NB4 (cell line): ENCODE measurements around the gene ANKAR.
"Not testable (repeated sequence)": the region's sequence is repeated elsewhere in the genome, so short reads cannot be mapped to it uniquely, and the experiment has no call there.

Source experiments
- DNase-seq: peaks from one replicate; pipeline ENCODE4 v3.0.0; 2010; ENCODE audit warnings: low read depth
- H3K4me3 ChIP-seq: one replicate; pipeline ENCODE4 v1.5.1; 2011; ENCODE audit warnings: mild to moderate bottlenecking, low read depth, low read length, moderate library complexity
- MYC ChIP-seq: IDR thresholded peaks from 2 replicates; pipeline ENCODE4 v1.6.1; 2011; ENCODE audit warnings: low read depth, low read length
- POLR2A ChIP-seq: IDR thresholded peaks from 2 replicates; pipeline ENCODE4 v1.6.1; 2011; ENCODE audit warnings: mild to moderate bottlenecking; ENCODE audit not compliant: insufficient read length; ENCODE audit errors: extremely low read depth
- TF ChIP-seq, protein P1 (sequence below): IDR thresholded peaks from 2 replicates; pipeline ENCODE4 v1.6.1; 2011; ENCODE audit warnings: low read depth, low read length
- TF ChIP-seq, protein P2 (sequence below): IDR thresholded peaks from one replicate; pipeline ENCODE4 v1.5.1; 2012; ENCODE audit warnings: low read depth, low read length

ANKAR gene

GRCh38 chr2:189679226-189679625 is 4.8 kb downstream of the ANKAR start:
- no peak overlapping the region for H3K4me3 ChIP-seq
- DNase-seq = no peak
- TF ChIP-seq, protein P1, sequence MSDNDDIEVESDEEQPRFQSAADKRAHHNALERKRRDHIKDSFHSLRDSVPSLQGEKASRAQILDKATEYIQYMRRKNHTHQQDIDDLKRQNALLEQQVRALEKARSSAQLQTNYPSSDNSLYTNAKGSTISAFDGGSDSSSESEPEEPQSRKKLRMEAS = no peak
- no peak for TF ChIP-seq MYC
- no peak for TF ChIP-seq POLR2A
- TF ChIP-seq, protein P2, sequence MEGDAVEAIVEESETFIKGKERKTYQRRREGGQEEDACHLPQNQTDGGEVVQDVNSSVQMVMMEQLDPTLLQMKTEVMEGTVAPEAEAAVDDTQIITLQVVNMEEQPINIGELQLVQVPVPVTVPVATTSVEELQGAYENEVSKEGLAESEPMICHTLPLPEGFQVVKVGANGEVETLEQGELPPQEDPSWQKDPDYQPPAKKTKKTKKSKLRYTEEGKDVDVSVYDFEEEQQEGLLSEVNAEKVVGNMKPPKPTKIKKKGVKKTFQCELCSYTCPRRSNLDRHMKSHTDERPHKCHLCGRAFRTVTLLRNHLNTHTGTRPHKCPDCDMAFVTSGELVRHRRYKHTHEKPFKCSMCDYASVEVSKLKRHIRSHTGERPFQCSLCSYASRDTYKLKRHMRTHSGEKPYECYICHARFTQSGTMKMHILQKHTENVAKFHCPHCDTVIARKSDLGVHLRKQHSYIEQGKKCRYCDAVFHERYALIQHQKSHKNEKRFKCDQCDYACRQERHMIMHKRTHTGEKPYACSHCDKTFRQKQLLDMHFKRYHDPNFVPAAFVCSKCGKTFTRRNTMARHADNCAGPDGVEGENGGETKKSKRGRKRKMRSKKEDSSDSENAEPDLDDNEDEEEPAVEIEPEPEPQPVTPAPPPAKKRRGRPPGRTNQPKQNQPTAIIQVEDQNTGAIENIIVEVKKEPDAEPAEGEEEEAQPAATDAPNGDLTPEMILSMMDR = no peak

GRCh38 chr2:189681203-189681602 is 6.7 kb downstream of the ANKAR start:
- no peak overlapping the region for H3K4me3 ChIP-seq
- DNase-seq = no peak
- TF ChIP-seq, protein P1 = no peak
- TF ChIP-seq MYC = no peak

DNA sequence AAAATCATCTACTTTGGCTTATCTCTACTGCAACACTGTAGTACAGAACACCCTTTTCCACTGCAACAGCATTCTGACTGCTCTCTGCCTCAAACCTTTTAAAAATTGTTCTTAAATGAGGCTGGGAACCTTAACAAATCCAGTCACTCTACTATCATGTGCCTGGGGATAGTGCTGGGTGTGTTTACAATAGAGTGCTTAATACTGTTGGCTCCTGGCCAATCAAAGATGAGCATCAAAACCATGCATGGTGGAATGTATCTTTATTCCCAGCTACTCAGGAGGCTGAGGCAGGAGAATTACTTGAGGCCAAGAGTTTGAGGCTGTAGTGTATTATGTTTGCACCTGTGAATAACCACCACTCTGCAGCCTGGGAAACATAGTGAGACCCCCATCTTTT is 7.4 kb downstream of the ANKAR start:
- no peak for DNase-seq
- no peak overlapping the region for H3K4me3 ChIP-seq
- TF ChIP-seq, protein P2 = no peak
- TF ChIP-seq POLR2A = no peak
- TF ChIP-seq, protein P1 = no peak
- no peak for TF ChIP-seq MYC

- no peak for DNase-seq
- H3K4me3 ChIP-seq = no peak overlapping the region
- no peak for TF ChIP-seq POLR2A
- no peak for TF ChIP-seq MYC
- TF ChIP-seq, protein P2 = no peak
Measured at GRCh38 chr2:189683348-189683747, 8.9 kb downstream of the ANKAR start.

DNA sequence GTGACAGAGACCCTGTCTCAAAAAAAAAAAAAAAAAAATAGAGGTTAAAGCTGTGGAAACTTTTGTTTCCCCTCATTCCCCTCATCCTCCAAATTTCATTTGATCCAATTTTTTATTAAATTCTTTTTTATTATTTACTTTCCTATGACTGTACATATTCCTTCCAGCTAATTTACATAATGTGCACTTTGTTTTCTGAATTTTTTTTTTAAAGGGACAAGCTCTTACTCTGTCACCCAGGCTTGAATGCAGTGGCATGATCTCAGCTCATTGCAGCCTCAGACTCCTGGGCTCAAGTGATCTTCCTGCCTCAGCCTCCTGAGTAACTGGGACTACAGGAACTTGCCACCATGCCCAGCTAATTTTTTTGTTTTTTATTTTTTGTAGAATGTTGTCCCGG is 10.3 kb downstream of the ANKAR start:
- H3K4me3 ChIP-seq = no peak overlapping the region
- TF ChIP-seq POLR2A (no peak), MYC (no peak)
- TF ChIP-seq, protein P1 = no peak
- TF ChIP-seq, protein P2 = no peak
- DNase-seq = no peak

- TF ChIP-seq, protein P2 = no peak
- TF ChIP-seq, protein P1 = no peak
- no peak overlapping the region for H3K4me3 ChIP-seq
- DNase-seq = peak; percentile 46
Measured at GRCh38 chr2:189685540-189686229, 11.2 kb downstream of the ANKAR start.

DNA sequence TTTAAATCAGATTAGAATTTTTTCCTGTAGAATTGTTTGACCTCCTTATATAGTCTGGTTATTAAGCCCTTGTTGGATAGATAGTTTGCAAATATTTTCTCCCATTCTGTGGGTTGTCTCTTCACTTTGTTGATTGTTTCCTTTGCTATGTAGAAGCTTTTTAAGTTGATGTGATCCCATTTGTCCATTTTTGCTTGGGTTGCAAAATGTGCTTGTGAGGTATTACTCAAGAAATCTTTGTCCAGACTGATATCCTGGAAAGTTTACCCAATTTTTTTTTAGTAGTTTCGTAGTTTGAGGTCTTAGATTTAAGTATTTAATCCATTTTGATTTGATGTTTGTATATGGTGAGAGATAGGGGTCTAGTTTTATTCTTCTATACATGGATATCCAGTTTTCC is 13.3 kb downstream of the ANKAR start:
- DNase-seq, H3K4me3 ChIP-seq: not testable (repeated sequence)
